Prostate gland (tissue), 2 donors: ENCODE measurements around the gene AGBL4.

ENCODE experiments used
- POLR2A ChIP-seq: fragments of 450-650 bp; IDR thresholded peaks from one replicate; pipeline ENCODE4 v1.6.1; 2016; ENCODE audit warnings: antibody characterized with exemption, mild to moderate bottlenecking
- POLR2AphosphoS5 ChIP-seq: sonication (generic); formaldehyde crosslinking; IDR thresholded peaks from one replicate; pipeline ENCODE4 v1.6.1; 2017; ENCODE audit warnings: antibody characterized with exemption
- TF ChIP-seq, protein P1 (sequence below), 4 experiments: fragments of 200-600 bp in 2 of 4; fragments of 450-650 bp in 2 of 4; sonication (generic) in 2 of 4; IDR thresholded peaks; 1 replicate in 3 of 4; 2 replicates in 1 of 4; pipeline ENCODE4 v1.5.1; 2016 to 2019; ENCODE audit warnings: antibody characterized with exemption in 4 of 4, mild to moderate bottlenecking in 2 of 4, moderate library complexity in 2 of 4

DNA sequence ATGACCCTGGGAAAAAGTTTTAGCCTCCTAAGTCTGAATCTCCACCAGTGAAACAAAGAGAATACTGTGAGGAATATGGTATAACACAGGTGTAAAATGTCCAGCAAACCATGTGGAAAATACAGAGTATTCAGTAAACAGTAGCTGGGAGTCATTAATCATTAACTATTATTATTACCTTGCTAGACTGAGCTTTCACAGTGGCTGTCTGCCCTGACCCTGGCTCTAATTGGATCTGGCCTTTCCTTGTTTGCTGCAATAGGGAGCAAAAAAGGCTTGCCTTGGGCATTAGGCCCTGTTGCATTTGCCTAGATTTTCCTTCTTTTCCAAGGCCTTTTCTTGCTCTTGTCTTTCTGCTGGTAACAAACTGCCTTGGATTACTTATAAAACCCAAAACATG lies 1068.0 kb downstream of the AGBL4 start:
- TF ChIP-seq, protein P1, sequence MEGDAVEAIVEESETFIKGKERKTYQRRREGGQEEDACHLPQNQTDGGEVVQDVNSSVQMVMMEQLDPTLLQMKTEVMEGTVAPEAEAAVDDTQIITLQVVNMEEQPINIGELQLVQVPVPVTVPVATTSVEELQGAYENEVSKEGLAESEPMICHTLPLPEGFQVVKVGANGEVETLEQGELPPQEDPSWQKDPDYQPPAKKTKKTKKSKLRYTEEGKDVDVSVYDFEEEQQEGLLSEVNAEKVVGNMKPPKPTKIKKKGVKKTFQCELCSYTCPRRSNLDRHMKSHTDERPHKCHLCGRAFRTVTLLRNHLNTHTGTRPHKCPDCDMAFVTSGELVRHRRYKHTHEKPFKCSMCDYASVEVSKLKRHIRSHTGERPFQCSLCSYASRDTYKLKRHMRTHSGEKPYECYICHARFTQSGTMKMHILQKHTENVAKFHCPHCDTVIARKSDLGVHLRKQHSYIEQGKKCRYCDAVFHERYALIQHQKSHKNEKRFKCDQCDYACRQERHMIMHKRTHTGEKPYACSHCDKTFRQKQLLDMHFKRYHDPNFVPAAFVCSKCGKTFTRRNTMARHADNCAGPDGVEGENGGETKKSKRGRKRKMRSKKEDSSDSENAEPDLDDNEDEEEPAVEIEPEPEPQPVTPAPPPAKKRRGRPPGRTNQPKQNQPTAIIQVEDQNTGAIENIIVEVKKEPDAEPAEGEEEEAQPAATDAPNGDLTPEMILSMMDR (IDR thresholded peaks at IDR 0.05) = no peak
- TF ChIP-seq POLR2A (no peak), POLR2AphosphoS5 (no peak)
